Fibroblast of the aortic adventitia (primary cell): ENCODE data around the gene KLK5. TPM values are rescaled to one million over a fixed set of nuclear protein-coding genes. Genes with fewer than 3 reads are reported as not detected.
"Not testable (repeated sequence)": the region's sequence is repeated elsewhere in the genome, so short reads cannot be mapped to it uniquely, and the experiment has no call there.

Source experiments
- DNase-seq: peaks from one replicate; pipeline ENCODE4 v3.0.0-alpha.2; 2010; ENCODE audit warnings: low read depth
- H3K4me3 ChIP-seq: 2 replicates; pipeline ENCODE4 v1.5.1; 2011; ENCODE audit warnings: low read depth, mild to moderate bottlenecking, control low read depth, low read length, moderate library complexity
- CTCF ChIP-seq: IDR thresholded peaks from 2 replicates; pipeline ENCODE4 v1.5.1; 2011; ENCODE audit warnings: mild to moderate bottlenecking, low read length, control low read depth, inconsistent platforms; ENCODE audit not compliant: insufficient read depth
- total RNA-seq: library from RNA; depleted of rRNA; stranded (reverse); fragments of >200 nt; gene quantifications from 2 replicates; pipeline ENCODE4 v1.2.3, GENCODE V29; 2012; ENCODE audit warnings: low replicate concordance

Gene KLK5
- total RNA-seq, 1 donor: 0.99 TPM

DNA sequence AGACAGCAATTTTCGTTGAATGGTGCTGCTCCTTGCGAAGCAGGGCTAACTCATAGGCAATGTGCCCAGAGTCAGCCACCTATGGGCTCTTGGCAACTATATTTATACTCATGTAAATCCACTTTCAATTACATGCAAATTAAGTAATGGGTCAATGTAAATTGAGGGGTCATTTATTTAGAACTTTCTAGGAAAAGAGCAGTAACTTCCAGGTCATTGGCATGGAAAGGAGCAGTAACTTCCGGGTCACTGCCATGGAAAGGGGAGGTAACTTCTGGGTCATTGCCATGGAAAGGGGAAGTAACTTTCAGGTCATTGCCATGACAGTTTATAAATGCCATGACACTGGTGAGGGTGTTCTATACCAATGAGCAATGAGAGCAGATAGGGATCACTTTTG is 53.3 kb downstream of the KLK5 start:
- DNase-seq: no peak
- H3K4me3 ChIP-seq: no peak overlapping the region
- no peak for TF ChIP-seq CTCF

- TF ChIP-seq CTCF: no peak
- DNase-seq: no peak
These were observed 54.8 kb downstream of the KLK5 start for GRCh38 chr19:50898018-50898417.

DNA sequence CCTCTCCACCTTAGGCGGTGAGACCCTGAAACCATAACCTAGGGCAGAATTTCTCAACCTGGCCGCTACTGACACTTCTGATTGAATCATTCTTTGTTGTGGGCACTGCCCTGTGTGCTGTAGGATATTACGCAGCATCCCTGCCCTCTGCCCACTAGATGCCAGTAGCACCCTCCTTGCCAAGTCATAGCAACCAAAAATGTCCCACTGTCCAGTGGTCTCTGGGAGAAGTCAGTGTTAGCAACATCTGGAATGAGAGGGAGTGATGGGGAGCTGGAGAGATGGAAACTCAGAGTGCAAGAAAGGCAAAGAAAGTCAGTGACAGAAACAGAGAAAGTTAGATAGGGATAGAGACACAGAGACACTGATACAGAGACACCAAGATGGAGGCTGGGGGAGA is 55.2 kb downstream of the KLK5 start:
- no peak overlapping the region for H3K4me3 ChIP-seq
- no peak for DNase-seq
- no peak for TF ChIP-seq CTCF

More at GRCh38 chr19:50898018-50898417, 54.8 kb downstream of the KLK5 start:
- no peak overlapping the region for H3K4me3 ChIP-seq

- no peak for TF ChIP-seq CTCF
- no peak for DNase-seq
- no peak overlapping the region for H3K4me3 ChIP-seq
These were observed 55.6 kb downstream of the KLK5 start for GRCh38 chr19:50897191-50897607.

- DNase-seq: peak; percentile 17
- TF ChIP-seq CTCF: no peak
- H3K4me3 ChIP-seq: no peak overlapping the region
These were observed 56.1 kb downstream of the KLK5 start for GRCh38 chr19:50896591-50897190.

DNA sequence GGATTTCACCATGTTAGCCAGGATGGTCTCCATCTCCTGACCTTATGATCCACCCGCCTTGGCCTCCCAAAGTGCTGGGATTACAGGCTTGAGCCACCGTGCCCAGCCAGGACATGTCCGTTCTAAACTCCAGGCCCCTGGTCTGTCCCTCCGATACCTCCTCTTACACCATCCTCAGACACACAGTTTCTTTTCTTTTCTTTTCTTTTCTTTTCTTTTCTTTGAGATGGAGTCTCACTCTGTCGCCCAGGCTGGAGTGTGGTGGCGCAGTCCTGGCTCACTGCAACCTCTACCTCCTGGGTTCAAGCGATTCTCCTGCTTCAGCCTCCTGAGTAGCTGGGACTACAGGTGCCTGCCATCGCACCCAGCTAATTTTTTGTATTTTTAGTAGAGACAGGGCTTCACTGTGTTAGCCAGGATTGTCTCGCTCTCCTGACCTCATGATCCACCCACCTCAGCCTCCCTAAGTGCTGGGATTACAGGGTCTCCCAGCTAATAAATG is 56.7 kb downstream of the KLK5 start:
- H3K4me3 ChIP-seq, DNase-seq: not testable (repeated sequence)

DNA sequence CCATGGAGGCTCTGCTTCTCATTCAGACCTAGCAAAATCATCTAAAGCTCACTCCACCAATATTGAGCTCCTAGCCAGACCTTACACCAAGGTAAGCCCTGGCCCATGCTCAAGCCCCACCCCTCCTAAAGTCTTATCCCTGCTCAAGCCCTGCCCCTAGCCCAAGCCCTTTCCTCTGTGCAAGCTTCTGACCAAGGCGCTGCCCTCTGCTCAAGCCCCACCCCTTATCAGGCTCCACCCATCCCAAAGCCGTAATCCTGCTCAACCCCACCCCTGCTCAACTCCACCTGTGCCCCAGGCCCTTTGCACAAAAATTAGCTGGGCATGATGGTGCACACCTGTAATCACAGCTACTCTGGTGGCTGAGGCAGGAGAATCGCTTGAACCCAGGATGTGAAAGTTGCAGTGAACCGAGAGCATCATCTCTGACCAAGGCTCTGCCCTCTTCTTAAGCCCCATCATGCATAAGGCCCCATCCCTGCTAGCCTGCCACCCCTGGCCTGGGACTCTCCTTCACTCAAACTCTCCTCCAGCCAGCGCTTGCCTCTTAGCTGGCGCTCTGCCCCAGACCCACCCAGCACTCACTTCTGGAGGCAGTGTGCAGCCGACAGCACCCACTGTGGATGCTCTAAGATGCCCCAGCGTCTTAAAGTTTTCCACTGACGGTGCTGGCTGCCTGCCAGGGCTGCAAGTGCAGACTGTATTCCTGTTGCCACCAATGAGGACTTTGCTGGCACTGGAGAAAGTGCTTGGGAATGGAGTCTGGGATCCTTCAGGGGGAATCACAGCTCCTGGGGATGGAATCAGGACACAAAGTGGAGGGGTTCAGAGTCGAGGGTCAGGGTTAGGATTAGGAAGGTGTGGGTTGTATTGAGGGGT is 58.1 kb downstream of the KLK5 start:
- DNase-seq: no peak
- TF ChIP-seq CTCF: no peak

More for the DNA sequence above, 58.1 kb downstream of the KLK5 start:
- H3K4me3 ChIP-seq: no peak overlapping the region
